Ascending aorta (tissue), 2 donors: ENCODE results near the gene PHTF2. TPM values are rescaled to one million over a fixed set of nuclear protein-coding genes. Genes with fewer than 3 reads are reported as not detected.

ENCODE experiments used
- DNase-seq, 2 donors: peaks; one replicate each; pipeline ENCODE4 v3.0.0-alpha.2; 2019; ENCODE audit warnings: low spot score in 2 of 2
- H3K27ac ChIP-seq, 2 donors: fragments of 200-600 bp; sonication (generic); one replicate each; pipeline ENCODE4 v1.5.1; 2016 to 2017; ENCODE audit warnings: mild to moderate bottlenecking in 1 of 2
- H3K27me3 ChIP-seq: fragments of 200-600 bp; sonication (generic); one replicate; pipeline ENCODE4 v1.5.1; 2017
- H3K36me3 ChIP-seq, 2 donors: fragments of 200-600 bp; sonication (generic); one replicate each; pipeline ENCODE4 v1.5.1; 2016
- H3K4me1 ChIP-seq, 2 donors: fragments of 200-600 bp; sonication (generic); one replicate each; pipeline ENCODE4 v1.5.1; 2016 to 2017; ENCODE audit warnings: mild to moderate bottlenecking in 1 of 2
- H3K4me3 ChIP-seq, 2 donors: fragments of 200-600 bp; sonication (generic); one replicate each; pipeline ENCODE4 v1.5.1; 2016 to 2017; ENCODE audit warnings: mild to moderate bottlenecking in 1 of 2
- H3K9me3 ChIP-seq, 2 donors: fragments of 200-600 bp; sonication (generic); one replicate each; pipeline ENCODE4 v1.5.1; 2016
- intact Hi-C: fragments of 100-400 bp; cut with DNase I; formaldehyde crosslinking; loops from one replicate; pipeline ENCODE4 v1.15.1; 2023
- total RNA-seq: library from RNA; depleted of rRNA; stranded (reverse); fragments of >200 nt; gene quantifications from one replicate; pipeline ENCODE4 v1.1.0, GENCODE V29; 2016
- TF ChIP-seq, protein P1 (sequence below), 3 experiments: fragments of 200-600 bp in 2 of 3; fragments of 450-650 bp in 1 of 3; sonication (generic) in 2 of 3; IDR thresholded peaks; one replicate each; pipeline ENCODE4 v1.5.1; 2016 to 2019; ENCODE audit warnings: antibody characterized with exemption in 3 of 3, mild to moderate bottlenecking in 1 of 3, moderate library complexity in 1 of 3

PHTF2 gene
- total RNA-seq, 1 donor from 2014 or later, result 10.2 TPM

DNA sequence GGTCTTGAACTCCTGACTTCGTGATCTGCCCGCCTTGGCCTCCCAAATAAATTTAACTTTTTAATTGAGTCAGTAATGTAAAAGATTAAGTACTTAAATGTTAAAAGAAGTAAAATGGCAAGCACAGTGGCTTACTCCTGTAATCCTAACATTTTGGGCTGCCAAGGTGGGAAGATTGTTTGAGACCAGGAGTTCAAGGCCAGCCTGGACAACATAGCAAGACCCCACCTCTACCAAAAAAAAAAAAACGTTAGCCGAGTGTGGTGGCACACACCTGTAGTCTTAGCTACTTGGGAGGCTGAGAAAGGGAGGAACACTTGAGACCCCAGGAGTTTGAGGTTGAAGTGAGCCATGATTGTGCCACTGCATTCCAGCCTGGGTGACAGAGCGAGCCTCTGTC, 26.1 kb downstream of the PHTF2 start:
- H3K27ac ChIP-seq, result no peak overlapping the region
- H3K9me3 ChIP-seq, result peaks cover 16 to 36% of the 10 kb centered on the region in 2 donors
- TF ChIP-seq, protein P1, sequence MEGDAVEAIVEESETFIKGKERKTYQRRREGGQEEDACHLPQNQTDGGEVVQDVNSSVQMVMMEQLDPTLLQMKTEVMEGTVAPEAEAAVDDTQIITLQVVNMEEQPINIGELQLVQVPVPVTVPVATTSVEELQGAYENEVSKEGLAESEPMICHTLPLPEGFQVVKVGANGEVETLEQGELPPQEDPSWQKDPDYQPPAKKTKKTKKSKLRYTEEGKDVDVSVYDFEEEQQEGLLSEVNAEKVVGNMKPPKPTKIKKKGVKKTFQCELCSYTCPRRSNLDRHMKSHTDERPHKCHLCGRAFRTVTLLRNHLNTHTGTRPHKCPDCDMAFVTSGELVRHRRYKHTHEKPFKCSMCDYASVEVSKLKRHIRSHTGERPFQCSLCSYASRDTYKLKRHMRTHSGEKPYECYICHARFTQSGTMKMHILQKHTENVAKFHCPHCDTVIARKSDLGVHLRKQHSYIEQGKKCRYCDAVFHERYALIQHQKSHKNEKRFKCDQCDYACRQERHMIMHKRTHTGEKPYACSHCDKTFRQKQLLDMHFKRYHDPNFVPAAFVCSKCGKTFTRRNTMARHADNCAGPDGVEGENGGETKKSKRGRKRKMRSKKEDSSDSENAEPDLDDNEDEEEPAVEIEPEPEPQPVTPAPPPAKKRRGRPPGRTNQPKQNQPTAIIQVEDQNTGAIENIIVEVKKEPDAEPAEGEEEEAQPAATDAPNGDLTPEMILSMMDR (IDR thresholded peaks at IDR 0.05), result no peak
- peaks cover 0 to 5% of the 10 kb centered on the region in 2 donors for H3K4me1 ChIP-seq
- no peak overlapping the region for H3K4me3 ChIP-seq
- H3K27me3 ChIP-seq, result no peaks in the 10 kb centered on the region
- intact Hi-C loops, result no loop called here
- DNase-seq, result no peak
- peaks cover 0 to 7% of the 10 kb centered on the region in 2 donors for H3K36me3 ChIP-seq

GRCh38 chr7:77825131-77825530, 26.6 kb downstream of the PHTF2 start:
- Histone ChIP-seq H3K9me3 (peaks cover 16 to 31% of the 10 kb centered on the region in 2 donors), H3K27ac (no peak overlapping the region), H3K4me1 (peaks cover 0 to 5% of the 10 kb centered on the region in 2 donors), H3K27me3 (no peaks in the 10 kb centered on the region), H3K36me3 (peaks cover 0 to 4% of the 10 kb centered on the region in 2 donors), H3K4me3 (no peak overlapping the region)
- TF ChIP-seq, protein P1 (IDR thresholded peaks at IDR 0.05), result no peak
- DNase-seq, result no peak
- intact Hi-C loops, result no loop called here

DNA sequence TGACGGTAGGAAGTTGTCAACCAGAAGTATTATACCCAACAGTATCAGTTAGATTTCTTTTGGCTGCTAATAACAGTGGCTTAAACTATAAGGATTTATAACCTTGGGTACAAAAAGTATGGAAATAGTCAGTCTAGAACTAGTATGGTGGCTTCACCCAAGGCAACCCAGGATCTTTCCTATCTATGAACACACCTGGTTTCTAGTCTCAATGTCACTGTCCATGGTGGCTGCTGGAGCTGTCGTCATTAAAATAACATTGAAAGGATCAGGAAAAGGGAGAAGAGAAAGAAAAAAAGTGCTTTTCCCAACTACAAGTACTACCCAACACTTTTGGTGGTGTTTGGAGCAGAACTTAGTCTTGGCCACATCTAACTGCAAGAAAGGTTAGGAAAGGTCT, 27.7 kb downstream of the PHTF2 start:
- no peaks in the 10 kb centered on the region for H3K36me3 ChIP-seq
- intact Hi-C loops, result no loop called here
- H3K4me3 ChIP-seq, result no peak overlapping the region
- H3K27me3 ChIP-seq, result no peaks in the 10 kb centered on the region
- DNase-seq, result no peak
- TF ChIP-seq, protein P1 (IDR thresholded peaks at IDR 0.05), result no peak
- peaks cover 0 to 5% of the 10 kb centered on the region in 2 donors for H3K4me1 ChIP-seq
- peaks cover 5 to 20% of the 10 kb centered on the region in 2 donors for H3K9me3 ChIP-seq
- no peak overlapping the region for H3K27ac ChIP-seq

- H3K9me3 ChIP-seq, result peaks cover 0 to 16% of the 10 kb centered on the region in 2 donors
- no peak for DNase-seq
- TF ChIP-seq, protein P1 (IDR thresholded peaks at IDR 0.05), result no peak
- H3K4me1 ChIP-seq, result peaks cover 0 to 5% of the 10 kb centered on the region in 2 donors
- intact Hi-C loops, result no loop called here
- H3K27me3 ChIP-seq, result no peaks in the 10 kb centered on the region
- no peaks in the 10 kb centered on the region for H3K36me3 ChIP-seq
- H3K4me3 ChIP-seq, result no peak overlapping the region
- no peak overlapping the region for H3K27ac ChIP-seq
Observed at GRCh38 chr7:77827999-77828398, 29.4 kb downstream of the PHTF2 start.

GRCh38 chr7:77830649-77831355, 32.2 kb downstream of the PHTF2 start:
- TF ChIP-seq, protein P1 (IDR thresholded peaks at IDR 0.05), result no peak
- Histone ChIP-seq H3K9me3 (peaks cover 0 to 6% of the 10 kb centered on the region in 2 donors), H3K27me3 (no peaks in the 10 kb centered on the region), H3K27ac (no peak overlapping the region), H3K36me3 (no peaks in the 10 kb centered on the region), H3K4me3 (no peak overlapping the region), H3K4me1 (no peaks in the 10 kb centered on the region)
- DNase-seq, result no peak
- intact Hi-C loops, result no loop called here
